Measurements from ENCODE around the gene ZC3H4. TPM values are rescaled to one million over a fixed set of nuclear protein-coding genes. Genes with fewer than 3 reads are reported as not detected.

ZC3H4 gene
- total and polyA plus RNA-seq, 9 of the 15 experiments (the other 6 are each of a cell fraction or from before 2014, with no cell fraction given): 2.2 to 75.6 (median 18.3) TPM

GRCh38 chr19:47106821-47107201 lies 6.8 kb downstream of the ZC3H4 start (continued):
- TF ChIP-seq, protein P1, sequence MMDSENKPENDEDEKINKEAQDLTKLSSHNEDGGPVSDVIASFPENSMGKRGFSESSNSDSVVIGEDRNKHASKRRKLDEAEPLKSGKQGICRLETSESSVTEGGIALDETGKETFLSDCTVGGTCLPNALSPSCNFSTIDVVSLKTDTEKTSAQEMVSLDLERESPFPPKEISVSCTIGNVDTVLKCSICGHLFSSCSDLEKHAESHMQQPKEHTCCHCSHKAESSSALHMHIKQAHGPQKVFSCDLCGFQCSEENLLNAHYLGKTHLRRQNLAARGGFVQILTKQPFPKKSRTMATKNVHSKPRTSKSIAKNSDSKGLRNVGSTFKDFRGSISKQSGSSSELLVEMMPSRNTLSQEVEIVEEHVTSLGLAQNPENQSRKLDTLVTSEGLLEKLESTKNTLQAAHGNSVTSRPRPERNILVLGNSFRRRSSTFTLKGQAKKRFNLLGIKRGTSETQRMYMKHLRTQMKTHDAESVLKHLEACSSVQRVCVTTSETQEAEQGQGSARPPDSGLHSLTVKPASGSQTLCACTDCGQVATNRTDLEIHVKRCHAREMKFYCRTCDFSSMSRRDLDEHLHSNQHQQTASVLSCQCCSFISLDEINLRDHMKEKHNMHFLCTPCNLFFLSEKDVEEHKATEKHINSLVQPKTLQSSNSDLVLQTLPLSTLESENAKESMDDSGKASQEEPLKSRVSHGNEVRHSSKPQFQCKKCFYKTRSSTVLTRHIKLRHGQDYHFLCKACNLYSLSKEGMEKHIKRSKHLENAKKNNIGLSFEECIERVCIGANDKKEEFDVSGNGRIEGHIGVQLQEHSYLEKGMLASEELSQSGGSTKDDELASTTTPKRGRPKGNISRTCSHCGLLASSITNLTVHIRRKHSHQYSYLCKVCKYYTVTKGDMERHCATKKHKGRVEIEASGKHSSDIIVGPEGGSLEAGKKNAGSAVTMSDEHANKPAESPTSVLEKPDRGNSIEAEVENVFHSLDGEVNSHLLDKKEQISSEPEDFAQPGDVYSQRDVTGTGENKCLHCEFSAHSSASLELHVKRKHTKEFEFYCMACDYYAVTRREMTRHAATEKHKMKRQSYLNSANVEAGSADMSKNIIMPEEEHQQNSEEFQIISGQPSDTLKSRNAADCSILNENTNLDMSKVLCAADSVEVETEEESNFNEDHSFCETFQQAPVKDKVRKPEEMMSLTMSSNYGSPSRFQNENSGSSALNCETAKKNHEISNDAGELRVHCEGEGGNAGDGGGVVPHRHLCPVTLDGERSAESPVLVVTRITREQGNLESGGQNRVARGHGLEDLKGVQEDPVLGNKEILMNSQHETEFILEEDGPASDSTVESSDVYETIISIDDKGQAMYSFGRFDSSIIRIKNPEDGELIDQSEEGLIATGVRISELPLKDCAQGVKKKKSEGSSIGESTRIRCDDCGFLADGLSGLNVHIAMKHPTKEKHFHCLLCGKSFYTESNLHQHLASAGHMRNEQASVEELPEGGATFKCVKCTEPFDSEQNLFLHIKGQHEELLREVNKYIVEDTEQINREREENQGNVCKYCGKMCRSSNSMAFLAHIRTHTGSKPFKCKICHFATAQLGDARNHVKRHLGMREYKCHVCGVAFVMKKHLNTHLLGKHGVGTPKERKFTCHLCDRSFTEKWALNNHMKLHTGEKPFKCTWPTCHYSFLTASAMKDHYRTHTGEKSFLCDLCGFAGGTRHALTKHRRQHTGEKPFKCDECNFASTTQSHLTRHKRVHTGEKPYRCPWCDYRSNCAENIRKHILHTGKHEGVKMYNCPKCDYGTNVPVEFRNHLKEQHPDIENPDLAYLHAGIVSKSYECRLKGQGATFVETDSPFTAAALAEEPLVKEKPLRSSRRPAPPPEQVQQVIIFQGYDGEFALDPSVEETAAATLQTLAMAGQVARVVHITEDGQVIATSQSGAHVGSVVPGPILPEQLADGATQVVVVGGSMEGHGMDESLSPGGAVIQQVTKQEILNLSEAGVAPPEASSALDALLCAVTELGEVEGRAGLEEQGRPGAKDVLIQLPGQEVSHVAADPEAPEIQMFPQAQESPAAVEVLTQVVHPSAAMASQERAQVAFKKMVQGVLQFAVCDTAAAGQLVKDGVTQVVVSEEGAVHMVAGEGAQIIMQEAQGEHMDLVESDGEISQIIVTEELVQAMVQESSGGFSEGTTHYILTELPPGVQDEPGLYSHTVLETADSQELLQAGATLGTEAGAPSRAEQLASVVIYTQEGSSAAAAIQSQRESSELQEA (IDR thresholded peaks at IDR 0.05; ENCODE audit: low read depth): no peak
- TF ChIP-seq ZNF253 (CRISPR knock-in tag; conservative IDR thresholded peaks at IDR 0.05) (no peak), SMARCA4 (IDR thresholded peaks at IDR 0.05) (no peak), RBFOX2 (IDR thresholded peaks at IDR 0.05; ENCODE audit: low read depth, low read length) (no peak), OTX1 (CRISPR knock-in tag; IDR thresholded peaks at IDR 0.05) (no peak), KLF1 (tag; IDR thresholded peaks at IDR 0.05) (no peak), ZNF316 (IDR thresholded peaks at IDR 0.05) (peak; percentile 62), ZNF644 (tag; IDR thresholded peaks at IDR 0.05; ENCODE audit: low read depth) (0 out of 2 replicates have a peak, but pooled peaks have one; percentile 45), REST (IDR thresholded peaks at IDR 0.05; ENCODE audit: borderline replicate concordance) (no peak), REST (CRISPR knock-in tag; IDR thresholded peaks at IDR 0.05; ENCODE audit: low read depth) (no peak)
- TF ChIP-seq, protein P2, sequence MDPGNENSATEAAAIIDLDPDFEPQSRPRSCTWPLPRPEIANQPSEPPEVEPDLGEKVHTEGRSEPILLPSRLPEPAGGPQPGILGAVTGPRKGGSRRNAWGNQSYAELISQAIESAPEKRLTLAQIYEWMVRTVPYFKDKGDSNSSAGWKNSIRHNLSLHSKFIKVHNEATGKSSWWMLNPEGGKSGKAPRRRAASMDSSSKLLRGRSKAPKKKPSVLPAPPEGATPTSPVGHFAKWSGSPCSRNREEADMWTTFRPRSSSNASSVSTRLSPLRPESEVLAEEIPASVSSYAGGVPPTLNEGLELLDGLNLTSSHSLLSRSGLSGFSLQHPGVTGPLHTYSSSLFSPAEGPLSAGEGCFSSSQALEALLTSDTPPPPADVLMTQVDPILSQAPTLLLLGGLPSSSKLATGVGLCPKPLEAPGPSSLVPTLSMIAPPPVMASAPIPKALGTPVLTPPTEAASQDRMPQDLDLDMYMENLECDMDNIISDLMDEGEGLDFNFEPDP (CRISPR knock-in tag; IDR thresholded peaks at IDR 0.05): no peak
